DMS 273 treated with DMSO at 0.1 percent for 48 hours (cell line): ENCODE results near the gene MADD.

Experiments
- DNase-seq: peaks from one replicate; lab custom pipeline; 2025; lab: John Stamatoyannopoulos, UW

The MADD gene

DNA sequence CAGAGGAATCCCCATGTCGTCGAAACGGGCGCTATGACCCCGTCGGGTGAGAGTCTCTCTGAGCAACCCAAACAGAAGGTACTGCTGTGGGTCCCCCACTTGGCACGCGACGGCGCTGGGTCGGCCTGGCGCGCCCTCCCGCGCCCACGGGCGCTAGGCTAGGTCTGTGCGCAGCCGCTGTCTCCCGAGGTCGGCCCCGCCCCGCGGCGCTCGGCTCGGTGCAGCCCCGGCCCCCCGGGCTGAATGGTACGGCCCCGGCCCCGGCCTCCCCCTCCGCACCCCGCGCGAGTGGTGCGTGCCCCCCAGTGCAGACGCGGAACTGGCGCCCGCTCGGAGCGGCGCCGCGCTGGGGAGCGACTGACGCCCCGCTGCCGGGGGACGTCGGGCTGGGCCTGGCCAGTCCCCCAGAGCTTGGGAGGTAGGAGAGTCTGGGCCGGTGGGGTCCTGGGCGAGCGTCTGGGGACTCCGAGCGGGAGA lies at the start of gene MADD:
Gene MADD, plus strand, starts transcription at position 305 of the 477 bp plus-strand sequence.
- peak; percentile 38 for DNase-seq

DNA sequence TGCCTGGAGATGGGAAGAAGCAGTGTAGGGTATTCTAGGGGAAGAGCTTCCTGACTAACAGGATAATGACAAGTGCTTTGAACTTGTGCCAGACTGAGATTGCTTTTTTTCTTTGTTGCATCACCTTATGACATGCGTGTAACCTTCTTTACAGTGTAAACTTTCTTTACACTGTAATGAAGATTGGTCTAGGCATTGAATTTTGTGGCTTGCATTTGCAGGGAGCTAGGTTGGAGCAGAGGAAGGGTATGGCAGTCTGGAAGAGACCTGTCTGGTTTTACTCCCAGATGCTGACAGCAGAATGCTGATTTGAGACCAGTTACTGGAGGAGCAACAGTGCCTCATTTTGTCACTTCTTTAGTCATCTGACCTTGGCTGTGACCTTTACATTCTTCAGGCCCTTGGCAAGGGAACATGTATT lies 49.5 kb upstream of the MADD start:
- no peak for DNase-seq

DNA sequence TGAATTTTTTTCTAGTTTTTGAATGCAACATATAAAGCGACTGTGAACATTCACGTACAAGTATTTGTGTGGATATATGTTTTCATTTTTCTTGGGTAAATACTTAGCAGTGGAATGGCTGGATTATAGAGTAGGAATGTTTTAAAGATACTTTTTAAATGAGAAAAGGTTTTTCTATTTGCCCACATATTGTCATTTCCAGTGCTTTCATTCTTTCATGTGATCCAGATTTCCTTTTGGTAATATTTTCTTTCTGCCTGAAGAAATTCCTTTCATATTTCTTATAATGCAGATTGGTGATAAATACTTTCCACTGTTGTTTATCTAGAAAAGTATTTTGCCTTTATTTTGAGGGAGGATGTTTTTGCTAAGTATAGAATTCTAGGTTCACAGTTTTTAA lies 47.2 kb upstream of the MADD start:
- no peak for DNase-seq

DNA sequence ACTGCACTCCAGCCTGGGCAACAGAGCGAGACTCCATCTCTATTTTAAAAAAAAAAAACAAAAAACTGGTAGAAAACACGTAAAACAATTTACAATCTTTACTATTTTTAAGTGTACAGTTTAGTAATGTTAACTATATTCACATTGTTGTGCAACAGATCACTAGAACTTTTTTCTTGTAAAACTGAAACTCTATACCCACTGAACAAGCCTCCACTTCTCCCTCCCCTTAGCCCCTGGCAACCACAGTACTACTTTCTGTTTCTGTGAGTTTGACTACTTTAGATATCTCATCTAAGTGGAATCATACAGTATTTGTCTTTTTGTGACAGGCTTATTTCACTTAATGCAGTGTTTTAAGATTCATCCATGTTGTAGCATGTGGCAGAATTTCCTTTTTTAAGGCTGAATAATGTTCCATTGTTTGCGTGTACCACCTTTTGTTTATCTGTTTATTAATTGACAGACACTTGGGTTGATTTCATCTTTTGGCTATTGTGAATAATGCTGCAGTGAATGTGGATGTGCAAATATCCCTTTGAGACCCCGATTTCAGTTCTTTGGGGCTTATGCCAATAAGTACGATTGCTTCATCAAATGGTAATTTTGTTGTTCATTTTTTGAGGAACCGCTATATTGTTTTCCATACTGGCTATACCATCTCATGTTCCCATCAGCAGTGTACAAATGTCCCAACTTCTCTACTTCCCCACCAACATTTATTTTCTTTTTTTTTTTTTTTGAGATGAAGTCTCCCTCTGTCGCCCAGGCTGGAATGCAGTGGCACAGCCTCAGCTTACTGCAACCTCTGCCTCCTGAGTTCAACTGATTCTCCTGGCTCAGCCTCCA lies 44.2 kb upstream of the MADD start:
- no peak for DNase-seq

DNA sequence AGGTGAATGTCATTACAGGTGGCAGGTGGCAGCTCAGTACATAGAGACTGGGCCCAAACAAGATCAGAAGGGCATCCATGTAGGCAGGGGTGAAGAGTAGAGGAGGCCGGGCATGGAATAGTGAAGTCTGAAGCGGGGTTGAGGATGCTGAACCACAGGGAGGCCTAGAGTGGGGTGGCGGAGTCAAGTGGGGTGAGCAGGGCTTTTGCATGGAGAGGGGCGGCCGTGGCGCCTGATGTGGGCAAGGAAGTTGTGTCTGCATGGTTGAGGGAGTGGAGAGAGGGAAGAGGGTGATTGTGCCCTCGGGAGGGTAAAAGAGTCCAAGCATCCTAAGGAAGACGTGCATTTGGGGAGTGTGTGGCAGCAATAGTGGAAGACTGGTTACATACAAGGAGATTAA lies 40.8 kb upstream of the MADD start:
- no peak for DNase-seq

DNA sequence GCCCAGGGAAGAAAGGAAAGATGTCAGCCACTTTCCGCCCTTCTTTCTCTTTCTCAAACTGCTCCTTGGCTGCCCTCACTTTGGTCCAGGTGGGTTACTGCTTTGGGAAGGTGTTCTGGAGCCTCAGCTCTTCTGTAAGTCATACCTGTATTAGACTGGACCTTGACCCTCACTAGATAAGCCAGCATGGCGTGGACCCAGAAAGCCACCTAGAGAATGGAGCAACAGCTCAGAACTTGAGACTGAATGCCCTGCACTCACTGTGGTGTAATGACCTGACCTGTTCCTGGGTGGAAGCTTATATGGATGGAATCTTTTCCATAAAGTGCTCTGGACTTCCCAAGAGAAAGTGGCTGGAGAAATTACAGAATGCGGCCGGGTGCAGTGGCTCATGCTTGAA lies 36.9 kb upstream of the MADD start:
- no peak for DNase-seq

DNA sequence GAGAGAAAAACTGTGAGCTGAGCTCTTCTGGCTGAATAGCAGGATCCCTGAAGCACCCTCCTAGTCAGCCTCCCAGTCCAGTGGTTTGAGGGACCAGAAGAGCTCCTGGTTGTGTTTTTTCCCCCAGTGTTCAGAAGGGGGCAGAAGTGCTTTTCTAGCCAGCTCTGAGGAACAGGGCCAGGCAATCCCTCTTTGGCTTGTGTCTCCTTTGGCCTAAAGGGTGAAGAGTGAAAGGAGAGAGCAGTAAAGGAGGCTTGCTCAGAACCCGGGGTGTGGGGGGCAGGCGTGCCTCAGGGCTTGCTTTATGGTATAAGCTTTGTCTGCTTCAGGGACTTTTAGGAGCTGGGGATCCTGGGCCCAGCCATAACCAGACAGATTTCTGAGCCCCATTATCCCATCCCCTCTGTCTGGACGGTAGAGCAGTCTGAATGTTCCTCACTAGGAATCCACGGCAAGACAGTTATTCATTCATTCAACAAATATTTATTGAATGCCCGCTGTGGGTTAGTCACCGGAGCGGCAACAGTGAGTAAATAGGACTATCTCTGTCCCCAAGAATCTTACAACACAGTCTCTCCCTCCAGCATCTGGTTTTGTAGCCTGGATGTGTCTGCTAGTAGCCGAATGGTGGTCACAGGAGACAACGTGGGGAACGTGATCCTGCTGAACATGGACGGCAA lies 35.8 kb upstream of the MADD start:
- no peak for DNase-seq

DNA sequence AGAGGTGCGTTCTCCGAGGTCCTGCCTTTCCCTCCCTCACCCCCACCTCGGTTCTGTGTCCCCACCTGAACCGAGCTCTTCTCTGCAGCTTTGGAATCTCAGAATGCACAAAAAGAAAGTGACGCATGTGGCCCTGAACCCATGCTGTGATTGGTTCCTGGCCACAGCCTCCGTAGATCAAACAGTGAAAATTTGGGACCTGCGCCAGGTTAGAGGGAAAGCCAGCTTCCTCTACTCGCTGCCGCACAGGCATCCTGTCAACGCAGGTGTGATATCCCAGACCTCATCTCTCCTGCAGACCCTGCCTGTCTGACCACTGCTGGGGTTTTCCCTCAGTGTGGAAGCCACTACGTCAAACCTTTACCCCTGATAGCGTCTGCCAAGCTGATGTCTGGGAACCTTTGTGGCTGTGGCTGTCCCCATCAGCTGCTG lies 35.2 kb upstream of the MADD start:
- DNase-seq: no peak

DNA sequence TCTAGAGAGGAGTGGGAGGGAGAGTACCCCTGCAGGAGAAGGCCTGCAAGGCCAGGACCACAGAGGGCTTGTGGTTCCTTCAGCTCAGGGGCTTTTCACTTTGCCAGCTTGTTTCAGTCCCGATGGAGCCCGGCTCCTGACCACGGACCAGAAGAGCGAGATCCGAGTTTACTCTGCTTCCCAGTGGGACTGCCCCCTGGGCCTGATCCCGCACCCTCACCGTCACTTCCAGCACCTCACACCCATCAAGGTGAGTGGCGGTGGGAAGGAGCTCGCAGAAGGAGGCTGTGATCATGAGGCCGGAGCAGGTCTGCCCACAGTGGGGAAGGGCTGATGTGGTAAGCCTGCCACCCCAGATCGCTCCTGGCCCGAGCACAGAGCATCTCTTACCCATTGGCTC lies 34.8 kb upstream of the MADD start:
- no peak for DNase-seq

DNA sequence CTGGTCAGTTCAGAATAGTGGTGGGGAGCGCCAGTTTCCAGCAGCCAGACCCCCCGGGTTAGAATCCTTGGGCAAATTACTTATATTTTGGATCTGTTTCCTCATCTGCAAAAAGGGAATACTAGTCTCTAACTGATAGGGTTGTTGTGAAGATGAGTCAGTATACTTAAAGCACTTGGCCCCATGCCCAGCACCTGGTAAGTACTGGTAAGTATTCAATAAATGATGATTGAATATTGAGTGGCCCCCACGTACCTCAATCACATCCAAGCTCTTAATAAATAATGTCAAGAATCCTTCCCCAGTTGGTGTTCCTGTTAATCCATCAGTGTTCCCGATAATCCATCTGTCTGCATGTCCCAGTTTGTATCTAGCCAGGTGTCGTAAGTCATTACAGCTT lies 33.5 kb upstream of the MADD start:
- DNase-seq: no peak

DNA sequence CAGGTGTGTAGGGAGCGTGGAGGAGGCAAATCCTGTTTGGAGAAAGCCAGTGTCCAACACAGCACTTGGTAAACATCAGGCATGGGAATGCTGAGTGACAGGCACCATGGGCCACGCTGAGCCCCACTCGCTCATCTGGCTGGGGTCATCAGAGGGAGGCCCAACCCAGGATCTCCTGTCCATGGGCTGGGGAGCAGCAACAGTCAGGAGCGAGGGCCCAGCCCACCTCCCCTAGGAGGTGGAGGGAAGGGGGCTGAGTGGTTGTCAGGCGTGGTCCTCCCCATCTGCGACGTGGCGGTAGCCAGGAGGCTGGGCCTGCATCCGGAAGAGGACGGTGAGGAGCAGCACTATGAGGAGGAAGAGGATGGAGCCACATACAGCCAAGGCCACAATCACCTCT lies 30.1 kb upstream of the MADD start:
- DNase-seq: no peak

DNA sequence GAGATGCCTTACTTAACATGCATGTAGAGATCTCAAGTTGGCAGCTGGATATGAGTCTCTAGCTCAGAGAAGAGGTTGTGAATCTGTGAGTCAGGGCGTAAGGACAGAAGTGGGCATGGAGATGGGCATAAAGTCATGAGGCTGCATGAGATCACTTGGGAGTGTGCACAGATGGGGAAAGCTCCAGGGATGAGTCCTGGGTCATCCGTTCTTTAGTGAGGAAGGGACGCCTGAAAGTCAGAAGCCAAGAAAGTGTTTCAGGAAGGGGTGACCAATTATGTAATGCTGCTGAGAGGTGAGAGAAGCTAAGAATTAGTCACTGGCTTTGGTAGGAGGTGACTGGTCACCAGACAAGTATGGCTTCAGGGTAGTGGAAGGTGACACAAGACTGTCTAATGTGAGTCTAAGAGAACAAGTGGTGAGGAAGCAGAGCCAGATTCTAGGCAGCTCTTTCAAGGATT lies 28.1 kb upstream of the MADD start:
- no peak for DNase-seq

DNA sequence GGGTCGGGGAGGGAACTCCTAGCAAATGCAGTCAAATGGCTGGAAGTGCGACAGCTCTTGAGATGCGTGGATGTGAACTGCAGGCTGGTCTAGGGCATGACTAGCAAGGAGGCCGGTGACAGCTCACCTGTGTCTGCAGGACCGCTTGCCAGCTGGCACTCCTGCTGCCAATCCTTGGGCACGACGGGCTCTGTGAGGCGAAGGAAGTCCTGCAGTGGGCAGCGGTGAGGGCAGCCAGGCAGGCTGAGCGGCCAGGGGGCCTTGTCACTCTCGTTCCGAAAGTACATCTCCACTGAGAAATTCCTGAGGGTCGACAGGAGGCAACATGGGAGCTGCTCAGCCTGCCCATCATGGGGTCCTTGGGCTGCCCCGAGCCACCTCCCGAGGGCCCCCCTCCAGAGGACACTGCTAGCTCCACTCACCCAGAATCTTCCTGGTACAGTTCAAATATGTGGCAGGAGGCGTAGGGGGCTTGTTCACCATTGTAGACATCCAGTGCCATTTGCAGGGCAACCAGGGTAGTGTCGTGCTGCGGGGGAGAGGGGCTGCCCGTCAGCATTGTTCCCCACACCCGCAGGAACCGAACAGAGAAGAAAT lies 27.2 kb upstream of the MADD start:
- DNase-seq: no peak

DNA sequence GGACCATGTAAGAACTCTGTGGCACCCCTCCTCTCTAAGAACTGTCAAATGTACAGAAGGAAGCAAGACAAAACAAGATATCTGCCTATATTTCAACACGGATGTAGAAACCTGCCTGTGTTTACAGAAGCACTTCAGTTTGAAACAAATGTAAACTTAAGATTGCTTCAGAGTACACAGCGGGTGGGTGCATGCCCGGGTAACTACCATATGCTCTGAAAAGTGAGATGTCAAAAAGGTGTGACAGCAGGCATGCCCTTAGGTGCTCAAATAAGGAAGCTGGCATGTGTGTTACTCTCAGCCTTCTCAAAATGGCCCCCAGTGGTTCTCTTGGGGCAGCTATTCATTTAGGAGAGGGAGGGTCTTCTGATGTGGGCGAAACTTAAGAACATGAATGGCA lies 26.5 kb upstream of the MADD start:
- no peak for DNase-seq

DNA sequence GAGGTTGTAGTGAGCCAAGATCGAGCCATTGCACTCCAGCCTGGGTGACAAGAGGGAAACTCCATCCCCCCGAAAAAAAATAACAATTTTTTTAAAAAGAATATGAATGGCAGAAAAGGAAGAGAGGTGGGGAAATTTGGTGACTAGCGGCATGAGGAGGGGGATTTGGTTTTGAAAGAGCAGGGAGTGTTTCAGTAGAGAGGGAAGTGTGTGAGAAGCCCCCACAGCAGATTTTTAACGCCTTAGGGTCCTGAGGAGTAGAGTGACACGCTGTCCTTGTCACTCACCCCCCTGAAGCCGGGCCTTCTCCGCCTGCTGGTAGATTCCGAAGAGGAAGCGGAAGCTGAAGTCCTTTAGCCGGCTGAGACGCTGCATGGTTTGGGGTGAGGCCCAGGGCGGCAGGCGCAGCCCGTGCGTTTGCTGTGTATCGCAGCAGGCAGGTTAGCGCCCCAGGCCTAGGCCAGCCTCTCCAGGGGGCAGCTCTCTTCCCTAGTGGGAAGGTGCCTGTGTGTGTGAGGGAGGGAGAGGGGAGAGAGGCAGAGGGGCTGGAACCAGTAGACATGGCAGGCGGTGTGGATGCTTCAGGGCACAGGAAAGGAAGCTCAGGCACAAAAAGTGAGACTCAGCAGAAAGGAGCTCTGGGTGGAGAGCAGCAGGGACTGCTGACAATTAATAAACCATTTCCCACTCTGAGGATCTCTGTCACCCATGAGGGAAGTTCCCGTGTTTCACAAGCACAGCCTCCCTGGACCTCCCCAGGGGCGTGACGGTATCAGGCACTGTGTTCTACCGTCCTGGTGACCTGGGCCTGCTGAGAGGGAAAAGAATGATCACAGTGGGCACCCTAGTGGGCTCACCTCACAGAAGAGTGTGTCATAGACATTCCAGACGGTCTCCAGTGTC lies 25.2 kb upstream of the MADD start:
- no peak for DNase-seq

DNA sequence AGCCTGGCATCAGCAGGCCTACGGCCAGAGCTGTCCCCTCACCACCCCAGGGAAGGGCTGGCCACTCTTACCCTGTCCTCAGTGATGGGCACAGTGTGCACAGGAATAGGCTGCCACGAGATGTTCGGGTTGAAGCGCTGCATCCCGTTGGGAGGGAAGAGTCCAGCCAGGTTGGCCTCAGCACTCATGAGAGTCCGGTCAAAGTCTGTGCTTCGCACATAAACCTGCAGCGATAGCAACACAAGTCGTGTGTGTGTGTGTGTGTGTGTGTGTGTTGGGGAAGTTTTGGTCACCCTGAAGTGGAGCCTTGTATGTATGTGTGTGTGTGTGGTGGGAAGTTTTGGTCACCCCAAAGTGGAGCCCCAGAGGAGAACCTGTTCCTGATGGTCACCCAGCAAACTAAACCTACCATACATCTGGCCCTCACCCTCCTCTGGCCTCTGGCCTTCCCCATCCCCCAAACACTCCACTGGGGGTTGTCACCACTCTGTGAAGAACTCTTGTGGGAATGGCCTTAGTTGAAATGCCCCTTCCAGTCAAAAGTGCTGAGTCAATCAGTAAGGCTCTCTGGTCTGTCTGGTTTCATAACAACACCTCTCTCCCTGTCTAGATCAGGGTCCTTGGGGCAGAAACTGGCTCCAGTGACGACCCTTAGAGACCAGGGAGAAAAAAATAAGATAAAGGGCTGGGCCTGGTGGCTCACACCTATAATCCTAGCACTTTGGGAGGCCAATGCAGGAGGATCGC lies 24.1 kb upstream of the MADD start:
- DNase-seq: no peak

DNA sequence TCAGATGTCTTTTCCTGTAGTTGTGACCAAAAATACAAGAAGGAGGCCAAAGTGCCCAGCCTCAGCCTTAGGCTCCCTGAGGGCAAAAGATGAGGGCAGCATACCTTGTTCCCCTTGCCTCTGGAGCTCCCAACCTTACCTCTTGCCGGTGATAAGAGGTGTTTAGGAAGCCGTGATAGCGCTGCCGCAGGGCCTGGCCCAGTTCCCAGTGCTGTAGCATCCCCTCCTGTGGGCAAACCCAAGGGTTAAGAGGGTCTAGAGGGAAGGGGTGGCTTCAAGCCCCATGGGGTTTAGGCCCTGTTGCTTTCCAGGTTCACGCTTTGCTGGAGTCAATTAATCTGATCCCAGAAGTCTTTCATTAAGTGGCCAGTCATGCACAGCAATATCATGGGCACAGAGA lies 22.4 kb upstream of the MADD start:
- DNase-seq: no peak

DNA sequence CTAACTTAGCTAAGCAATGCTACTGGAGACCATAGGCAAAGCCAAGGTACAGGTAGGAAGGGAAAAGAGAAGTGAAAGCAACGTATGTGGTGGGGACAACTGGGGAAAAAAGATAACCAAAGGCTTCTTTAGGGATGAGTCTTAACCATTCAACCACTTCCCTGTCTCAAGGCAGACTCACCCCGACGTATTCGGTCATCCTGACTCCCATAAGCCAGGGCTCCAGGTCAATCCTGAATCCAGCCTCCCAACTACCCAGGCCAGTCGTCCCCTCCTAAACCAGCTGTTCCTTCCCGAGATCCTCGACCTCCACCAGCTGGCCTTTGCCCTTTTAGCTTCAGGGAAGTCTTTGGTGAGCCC lies 21.6 kb upstream of the MADD start:
- no peak for DNase-seq

DNA sequence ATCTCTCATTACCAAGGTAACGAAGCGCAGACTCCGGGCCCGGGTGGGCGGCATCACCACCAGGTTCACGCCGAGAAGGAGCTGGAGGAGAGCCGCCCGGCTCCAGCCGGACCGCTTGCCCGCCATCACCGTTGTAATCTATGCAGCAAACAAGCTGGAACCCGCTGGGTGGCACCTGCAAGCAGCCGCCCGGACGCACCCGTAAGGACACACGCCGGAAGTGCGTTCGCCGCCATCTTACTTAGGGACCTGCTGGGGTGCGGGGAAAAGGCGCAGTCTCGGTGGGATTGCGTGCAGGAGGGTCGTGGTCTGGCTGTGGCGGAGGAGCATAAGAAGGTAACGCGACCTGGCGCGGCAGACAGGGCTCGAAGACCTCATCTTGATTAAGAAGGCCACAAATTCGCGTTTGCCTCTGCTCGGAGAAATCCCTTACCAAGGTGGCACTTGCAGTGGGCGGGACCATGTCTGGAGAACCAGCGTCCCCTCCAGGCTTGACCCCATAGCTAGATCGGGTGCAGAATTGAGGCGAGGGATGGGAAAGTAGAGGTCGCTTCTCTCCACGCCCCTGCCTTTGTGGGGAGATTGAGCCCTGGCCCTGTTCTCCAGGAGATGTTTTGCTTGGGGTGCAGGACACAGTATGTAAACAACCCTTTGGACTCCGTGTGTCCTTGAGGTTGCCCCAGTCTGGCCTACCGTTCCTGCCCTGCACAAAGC lies 21.1 kb upstream of the MADD start, which contains the start of gene ACP2:
Gene ACP2, minus strand, starts transcription at position 151 of the 714 bp plus-strand sequence. Its CDS starts 25 bp downstream, at position 126.
- DNase-seq: peak; percentile 64

DNA sequence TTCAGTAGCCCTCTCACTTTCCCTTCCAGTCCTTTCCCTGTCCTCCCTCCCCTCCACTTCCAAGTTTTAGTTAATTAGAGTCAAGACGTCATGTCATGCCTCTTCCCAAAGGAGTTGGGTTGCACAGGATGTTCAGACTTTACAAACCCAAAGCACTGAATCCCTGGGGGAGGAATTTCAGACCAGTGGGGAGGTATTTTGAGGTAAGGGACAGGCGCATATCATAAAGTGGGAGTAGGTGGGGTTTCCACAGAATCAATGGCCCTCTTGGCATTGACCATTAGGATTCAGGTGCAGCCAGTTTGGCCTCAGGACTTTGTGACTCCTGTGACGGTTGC lies 20.6 kb upstream of the MADD start:
- no peak for DNase-seq

DNA sequence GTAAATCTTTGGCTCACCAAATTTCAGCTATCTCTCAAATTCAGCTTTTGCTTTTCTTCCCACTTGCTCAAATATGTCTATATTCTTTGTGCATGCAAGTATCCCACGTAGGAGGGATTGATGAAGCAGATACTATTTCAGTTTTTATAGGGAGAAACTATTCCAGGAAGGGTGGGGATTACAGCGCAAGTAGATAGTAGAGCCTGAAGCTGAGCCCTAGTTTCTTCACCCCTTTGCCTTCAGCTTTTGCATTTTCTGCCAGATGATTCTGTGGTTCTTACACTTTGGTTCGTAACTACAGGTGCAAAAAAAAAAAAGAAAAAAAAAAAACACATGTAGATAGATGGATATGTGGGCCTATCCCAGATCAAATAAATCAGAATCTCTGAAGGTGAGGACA lies 18.2 kb upstream of the MADD start:
- no peak for DNase-seq
